Cardiac muscle cell (in vitro differentiated cells and primary cell): ENCODE data around the gene PIK3R5. TPM values are rescaled to one million over a fixed set of nuclear protein-coding genes. Genes with fewer than 3 reads are reported as not detected.

Source experiments
- DNase-seq, 2 donors: peaks; one replicate each; pipeline versions ENCODE4 v3.0.0 to v3.0.0-alpha.2; 2010 to 2017; ENCODE audit warnings: low read depth in 1 of 2, low spot score in 1 of 2
- H3K27ac ChIP-seq: fragments of 200-600 bp; sonication (generic); 2 replicates; pipeline ENCODE4 v1.5.1; 2016
- H3K27me3 ChIP-seq: fragments of 200-600 bp; sonication (generic); 2 replicates; pipeline ENCODE4 v1.6.0; 2016; ENCODE audit warnings: control low read depth
- H3K36me3 ChIP-seq: fragments of 200-600 bp; sonication (generic); 2 replicates; pipeline ENCODE4 v1.5.1; 2016; ENCODE audit warnings: control low read depth
- H3K4me1 ChIP-seq: fragments of 200-600 bp; sonication (generic); 2 replicates; pipeline ENCODE4 v1.8.1; 2017; ENCODE audit warnings: low read depth, mild to moderate bottlenecking, mixed run types
- H3K4me3 ChIP-seq: fragments of 200-600 bp; sonication (generic); 2 replicates; pipeline ENCODE4 v1.5.1; 2016; ENCODE audit warnings: mild to moderate bottlenecking
- H3K9me3 ChIP-seq: fragments of 200-600 bp; sonication (generic); 2 replicates; pipeline ENCODE4 v1.5.1; 2017; ENCODE audit warnings: low read depth, mild to moderate bottlenecking, control low read depth
- polyA plus RNA-seq: library from polyadenylated mRNA; unstranded; fragments of >200 nt; fragmentation: Nextera tagmentation; extraction: Ambion mirVana; gene quantifications from 2 replicates; pipeline ENCODE4 v1.2.1, GENCODE V29; 2016
- total RNA-seq: library from RNA; depleted of rRNA; stranded (reverse); fragments of >200 nt; gene quantifications from 2 replicates; pipeline ENCODE4 v1.2.3, GENCODE V29; 2016
- TF ChIP-seq, protein P1 (sequence below): IDR thresholded peaks from 2 replicates; pipeline ENCODE4 v1.5.1; 2012; ENCODE audit warnings: low read depth, mild to moderate bottlenecking, low read length

PIK3R5 gene
- total and polyA plus RNA-seq, 2 experiments from 2014 or later = 0.09 to 0.38 TPM

DNA sequence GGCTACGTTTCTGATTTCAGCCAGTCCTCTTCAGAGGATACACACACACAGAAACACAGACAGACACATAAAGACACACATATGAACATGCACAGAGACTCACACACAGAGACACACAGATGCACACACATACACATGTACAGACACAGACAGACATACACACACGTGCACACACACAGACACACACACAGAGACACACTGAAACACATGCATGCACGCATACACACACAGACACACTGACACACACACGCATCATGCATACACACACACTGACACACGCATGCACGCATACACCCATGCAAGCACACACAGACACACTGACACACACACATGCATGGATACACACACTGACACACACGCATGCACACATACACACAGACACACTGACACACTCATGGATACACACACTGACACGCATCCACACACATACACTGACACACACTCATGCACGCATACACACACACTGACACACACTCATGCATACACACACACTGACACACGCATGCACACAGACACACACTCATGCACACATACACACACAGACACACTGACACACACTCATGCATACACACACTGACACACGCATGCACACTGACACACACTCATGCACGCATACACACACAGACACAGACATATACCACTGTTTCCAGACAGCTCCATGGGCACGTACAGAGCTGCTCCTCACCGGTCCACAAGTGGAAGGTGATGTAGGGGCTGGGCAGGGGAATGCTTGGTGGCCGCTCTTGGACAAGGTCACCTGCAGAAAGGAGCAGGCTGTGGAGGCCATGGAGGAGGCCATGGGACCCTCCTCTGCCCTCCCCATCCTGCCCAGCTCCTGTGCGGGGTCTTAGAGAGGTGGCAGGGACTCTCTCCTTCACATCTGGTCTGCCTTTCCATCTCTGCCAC, 136.2 kb downstream of the PIK3R5 start:
- Histone ChIP-seq H3K9me3 (no peaks in the 10 kb centered on the region), H3K4me1 (no peaks in the 10 kb centered on the region), H3K27ac (no peak overlapping the region), H3K27me3 (no peaks in the 10 kb centered on the region), H3K4me3 (no peak overlapping the region), H3K36me3 (no peaks in the 10 kb centered on the region)
- TF ChIP-seq, protein P1, sequence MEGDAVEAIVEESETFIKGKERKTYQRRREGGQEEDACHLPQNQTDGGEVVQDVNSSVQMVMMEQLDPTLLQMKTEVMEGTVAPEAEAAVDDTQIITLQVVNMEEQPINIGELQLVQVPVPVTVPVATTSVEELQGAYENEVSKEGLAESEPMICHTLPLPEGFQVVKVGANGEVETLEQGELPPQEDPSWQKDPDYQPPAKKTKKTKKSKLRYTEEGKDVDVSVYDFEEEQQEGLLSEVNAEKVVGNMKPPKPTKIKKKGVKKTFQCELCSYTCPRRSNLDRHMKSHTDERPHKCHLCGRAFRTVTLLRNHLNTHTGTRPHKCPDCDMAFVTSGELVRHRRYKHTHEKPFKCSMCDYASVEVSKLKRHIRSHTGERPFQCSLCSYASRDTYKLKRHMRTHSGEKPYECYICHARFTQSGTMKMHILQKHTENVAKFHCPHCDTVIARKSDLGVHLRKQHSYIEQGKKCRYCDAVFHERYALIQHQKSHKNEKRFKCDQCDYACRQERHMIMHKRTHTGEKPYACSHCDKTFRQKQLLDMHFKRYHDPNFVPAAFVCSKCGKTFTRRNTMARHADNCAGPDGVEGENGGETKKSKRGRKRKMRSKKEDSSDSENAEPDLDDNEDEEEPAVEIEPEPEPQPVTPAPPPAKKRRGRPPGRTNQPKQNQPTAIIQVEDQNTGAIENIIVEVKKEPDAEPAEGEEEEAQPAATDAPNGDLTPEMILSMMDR = no peak
- DNase-seq = no peak

Other genes starting within 250 kb of the PIK3R5 start
- not detected in 2 replicates for gene CCDC42, start 220.9 kb downstream of the PIK3R5 start, total RNA-seq
- gene CCDC42, start 220.9 kb downstream of the PIK3R5 start, polyA plus RNA-seq = not detected in 2 replicates
- gene SPDYE4, start 207.2 kb downstream of the PIK3R5 start, total RNA-seq = not detected in 2 replicates
- not detected in 2 replicates for gene SPDYE4, start 207.2 kb downstream of the PIK3R5 start, polyA plus RNA-seq
- gene MFSD6L, start 166.3 kb downstream of the PIK3R5 start, total RNA-seq = not detected in 2 replicates
- gene MFSD6L, start 166.3 kb downstream of the PIK3R5 start, polyA plus RNA-seq = not detected in 2 replicates
- gene PIK3R6, start 98.0 kb downstream of the PIK3R5 start, total RNA-seq = not detected in 2 replicates
- gene PIK3R6, start 98.0 kb downstream of the PIK3R5 start, polyA plus RNA-seq = 0.11 and 0.48 TPM in 2 replicates
- 0.21 and 0.60 TPM in 2 replicates for gene NTN1, start 55.8 kb upstream of the PIK3R5 start, total RNA-seq
- 0.10 and 0.16 TPM in 2 replicates for gene NTN1, start 55.8 kb upstream of the PIK3R5 start, polyA plus RNA-seq